K562 (cell line): ENCODE results near the gene HIPK1. TPM values are rescaled to one million over a fixed set of nuclear protein-coding genes. Genes with fewer than 3 reads are reported as not detected.

Experiments used
- ARNT ChIP-seq, 2 experiments: fragments of 450-650 bp; IDR thresholded peaks; 2 replicates each; pipeline ENCODE4 v1.6.1; 2016; ENCODE audit warnings: mild to moderate bottlenecking in 1 of 2
- BCOR ChIP-seq: fragments of 450-650 bp; IDR thresholded peaks from 2 replicates; pipeline ENCODE4 v1.6.1; 2016
- DIDO1 ChIP-seq: fragments of 450-650 bp; IDR thresholded peaks from 2 replicates; pipeline ENCODE4 v1.6.1; 2016; ENCODE audit warnings: low read depth, missing biosample characterization, missing genetic modification characterization
- FOXP1 ChIP-seq: sonication (generic); formaldehyde crosslinking; IDR thresholded peaks from 2 replicates; pipeline ENCODE4 v1.8.0; 2022; ENCODE audit warnings: mild to moderate bottlenecking, missing genetic modification reagents
- GATAD2A ChIP-seq: fragments of 450-650 bp; IDR thresholded peaks from 2 replicates; pipeline ENCODE4 v1.6.1; 2017
- HLTF ChIP-seq: fragments of 450-650 bp; IDR thresholded peaks from 2 replicates; pipeline ENCODE4 v1.6.1; 2016
- HMG20B ChIP-seq: fragments of 250-450 bp; sonication (Bioruptor Pico); IDR thresholded peaks from 2 replicates; pipeline ENCODE4 v1.5.0; 2021; ENCODE audit warnings: mild to moderate bottlenecking
- HNRNPL ChIP-seq: fragments of 200-400 bp; formaldehyde crosslinking; IDR thresholded peaks from 2 replicates; pipeline ENCODE4 v1.6.1; 2017; ENCODE audit warnings: low read depth, mild to moderate bottlenecking, low read length
- JUNB ChIP-seq: fragments of 450-650 bp; formaldehyde crosslinking; conservative IDR thresholded peaks from 2 replicates; pipeline ENCODE4 v1.4.0; 2020; ENCODE audit warnings: mild to moderate bottlenecking
- LCOR ChIP-seq: sonication (generic); formaldehyde crosslinking; IDR thresholded peaks from 2 replicates; pipeline ENCODE4 v1.8.0; 2022; ENCODE audit warnings: mild to moderate bottlenecking, missing genetic modification reagents
- NCOA6 ChIP-seq: fragments of 450-650 bp; IDR thresholded peaks from 2 replicates; pipeline ENCODE4 v1.6.1; 2017; ENCODE audit warnings: mild to moderate bottlenecking
- NR3C1 ChIP-seq: sonication (generic); formaldehyde crosslinking; IDR thresholded peaks from 2 replicates; pipeline ENCODE4 v1.8.1; 2022; ENCODE audit warnings: missing genetic modification reagents
- PHF21A ChIP-seq: fragments of 450-650 bp; IDR thresholded peaks from 2 replicates; pipeline ENCODE4 v1.6.1; 2017; ENCODE audit warnings: low read depth, borderline replicate concordance
- PHF8 ChIP-seq: fragments of 200-600 bp; sonication (generic); IDR thresholded peaks from 2 replicates; pipeline ENCODE4 v1.6.1; 2012; ENCODE audit warnings: mixed run types, mild to moderate bottlenecking, inconsistent platforms, low read length, moderate library complexity, borderline replicate concordance
- PML ChIP-seq: IDR thresholded peaks from 2 replicates; pipeline ENCODE4 v1.6.1; 2012; ENCODE audit warnings: low read length, inconsistent platforms
- RBBP5 ChIP-seq: fragments of 200-600 bp; sonication (generic); IDR thresholded peaks from 2 replicates; pipeline ENCODE4 v1.6.1; 2012; ENCODE audit warnings: borderline replicate concordance, mild to moderate bottlenecking, low read length, control low read depth, inconsistent platforms; ENCODE audit not compliant: insufficient read depth, poor library complexity, severe bottlenecking
- SAFB ChIP-seq: fragments of 200-400 bp; formaldehyde crosslinking; IDR thresholded peaks from 2 replicates; pipeline ENCODE4 v1.6.1; 2017; ENCODE audit warnings: low read depth, low read length, borderline replicate concordance
- SAP30 ChIP-seq: fragments of 200-600 bp; sonication (generic); IDR thresholded peaks from 2 replicates; pipeline ENCODE4 v1.6.1; 2012; ENCODE audit warnings: borderline replicate concordance, low read depth, mild to moderate bottlenecking, moderate library complexity, low read length, control low read depth, inconsistent platforms; ENCODE audit not compliant: insufficient read depth, poor library complexity, severe bottlenecking
- SPI1 ChIP-seq: IDR thresholded peaks from 2 replicates; pipeline ENCODE4 v1.6.1; 2011; ENCODE audit warnings: low read depth, low read length, control low read depth, borderline replicate concordance
- SRF ChIP-seq, 2 experiments: fragments of 250-450, 450-650 bp in 1 of 2; sonication (Bioruptor Pico) in 1 of 2; sonication (generic) in 1 of 2; formaldehyde crosslinking; IDR thresholded peaks; 2 replicates each; pipeline versions ENCODE4 v1.5.0 to v1.5.1; 2020 to 2022; ENCODE audit warnings: mild to moderate bottlenecking in 1 of 2, missing genetic modification reagents in 1 of 2
- ZNF512 ChIP-seq: IDR thresholded peaks from 2 replicates; pipeline ENCODE4 v1.6.1; 2016; ENCODE audit warnings: missing genetic modification characterization, missing compliant biosample characterization
- ZNF586 ChIP-seq: fragments of 450-650 bp; formaldehyde crosslinking; conservative IDR thresholded peaks from 2 replicates; pipeline ENCODE4 v1.4.0; 2020; ENCODE audit warnings: mild to moderate bottlenecking, moderate library complexity
- ZNF644 ChIP-seq: fragments of 200-800 bp; sonication (Bioruptor generic); IDR thresholded peaks from 2 replicates; pipeline ENCODE4 v1.6.1; 2016; ENCODE audit warnings: low read depth, missing genetic modification characterization, missing compliant biosample characterization
- polyA plus RNA-seq, 8 experiments: library from polyadenylated mRNA; depleted of rRNA in 4 of 8; stranded (reverse) in 5 of 8; unstranded in 3 of 8; fragments of >200 nt; fragmentation: Nextera tagmentation in 2 of 8; fragmentation: Illumina TruSeq in 1 of 8; extraction: Ambion mirVana in 2 of 8; extraction: Trizol in 1 of 8; gene quantifications; 2 replicates each; pipeline versions ENCODE4 v1.2.1 to v1.2.3, GENCODE V29; 2011 to 2014; ENCODE audit warnings: inconsistent platforms in 1 of 8, missing spikeins in 1 of 8
- total RNA-seq, 7 experiments: library from RNA; depleted of rRNA in 6 of 7; stranded (reverse); fragments of >200 nt in 6 of 7; fragmentation: Illumina TruSeq in 2 of 7; extraction: Trizol in 2 of 7; gene quantifications; 2 replicates each; pipeline versions ENCODE4 v1.2.1 to v1.2.3, GENCODE V29; 2011 to 2021; ENCODE audit warnings: low replicate concordance in 1 of 7
- TF ChIP-seq, protein P1 (sequence below): fragments of 450-650 bp; IDR thresholded peaks from 2 replicates; pipeline ENCODE4 v1.6.1; 2016; ENCODE audit warnings: borderline replicate concordance
- TF ChIP-seq, protein P2 (sequence below): fragments of 450-650 bp; IDR thresholded peaks from 2 replicates; pipeline ENCODE4 v1.6.1; 2016; ENCODE audit warnings: mild to moderate bottlenecking

The HIPK1 gene
- total and polyA plus RNA-seq, 9 of the 15 experiments (the other 6 are each of a cell fraction or from before 2014, with no cell fraction given) = 10.0 to 57.9 (median 29.6) TPM

GRCh38 chr1:113905435-113905861 lies 23.7 kb upstream of the HIPK1 start (continued):
- peak; percentile 79; the same call in 1 of the 2 replicates for TF ChIP-seq PHF8
- TF ChIP-seq JUNB (CRISPR knock-in tag) = no peak
- peak; percentile 86 for TF ChIP-seq SAP30
- no peak for TF ChIP-seq SRF (CRISPR knock-in tag; IDR thresholded peaks at IDR 0.05)
- no peak for TF ChIP-seq ZNF586 (CRISPR knock-in tag)
- no peak for TF ChIP-seq PHF21A
- no peak for TF ChIP-seq SPI1
- TF ChIP-seq ZNF512 (tag) = peak; percentile 98
- TF ChIP-seq HNRNPL = 0 out of 2 replicates have a peak, but pooled peaks have one; percentile 17
- peak; percentile 64 for TF ChIP-seq RBBP5
- TF ChIP-seq LCOR (CRISPR knock-in tag) = peak; percentile 79; the same call in 1 of the 2 replicates
- 0 out of 2 replicates have a peak, but pooled peaks have one; percentile 79 for TF ChIP-seq SAFB
- 0 out of 2 replicates have a peak, but pooled peaks have one; percentile 1 for TF ChIP-seq GATAD2A
- TF ChIP-seq, protein P1, sequence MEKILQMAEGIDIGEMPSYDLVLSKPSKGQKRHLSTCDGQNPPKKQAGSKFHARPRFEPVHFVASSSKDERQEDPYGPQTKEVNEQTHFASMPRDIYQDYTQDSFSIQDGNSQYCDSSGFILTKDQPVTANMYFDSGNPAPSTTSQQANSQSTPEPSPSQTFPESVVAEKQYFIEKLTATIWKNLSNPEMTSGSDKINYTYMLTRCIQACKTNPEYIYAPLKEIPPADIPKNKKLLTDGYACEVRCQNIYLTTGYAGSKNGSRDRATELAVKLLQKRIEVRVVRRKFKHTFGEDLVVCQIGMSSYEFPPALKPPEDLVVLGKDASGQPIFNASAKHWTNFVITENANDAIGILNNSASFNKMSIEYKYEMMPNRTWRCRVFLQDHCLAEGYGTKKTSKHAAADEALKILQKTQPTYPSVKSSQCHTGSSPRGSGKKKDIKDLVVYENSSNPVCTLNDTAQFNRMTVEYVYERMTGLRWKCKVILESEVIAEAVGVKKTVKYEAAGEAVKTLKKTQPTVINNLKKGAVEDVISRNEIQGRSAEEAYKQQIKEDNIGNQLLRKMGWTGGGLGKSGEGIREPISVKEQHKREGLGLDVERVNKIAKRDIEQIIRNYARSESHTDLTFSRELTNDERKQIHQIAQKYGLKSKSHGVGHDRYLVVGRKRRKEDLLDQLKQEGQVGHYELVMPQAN = peak; percentile 91
- TF ChIP-seq BCOR = 0 out of 2 replicates have a peak, but pooled peaks have one; percentile 1
- no peak for TF ChIP-seq ZNF644 (tag)
- 0 out of 4 replicates have a peak, but pooled peaks of 1 of the 2 experiments have one; percentile 1 for TF ChIP-seq ARNT (IDR thresholded peaks at IDR 0.05)
- TF ChIP-seq DIDO1 (tag) = peak; percentile 3; the same call in 1 of the 2 replicates
- no peak for TF ChIP-seq HMG20B (CRISPR knock-in tag)
- TF ChIP-seq NR3C1 (CRISPR knock-in tag) = no peak
- TF ChIP-seq FOXP1 (CRISPR knock-in tag) = no peak
- TF ChIP-seq, protein P2, sequence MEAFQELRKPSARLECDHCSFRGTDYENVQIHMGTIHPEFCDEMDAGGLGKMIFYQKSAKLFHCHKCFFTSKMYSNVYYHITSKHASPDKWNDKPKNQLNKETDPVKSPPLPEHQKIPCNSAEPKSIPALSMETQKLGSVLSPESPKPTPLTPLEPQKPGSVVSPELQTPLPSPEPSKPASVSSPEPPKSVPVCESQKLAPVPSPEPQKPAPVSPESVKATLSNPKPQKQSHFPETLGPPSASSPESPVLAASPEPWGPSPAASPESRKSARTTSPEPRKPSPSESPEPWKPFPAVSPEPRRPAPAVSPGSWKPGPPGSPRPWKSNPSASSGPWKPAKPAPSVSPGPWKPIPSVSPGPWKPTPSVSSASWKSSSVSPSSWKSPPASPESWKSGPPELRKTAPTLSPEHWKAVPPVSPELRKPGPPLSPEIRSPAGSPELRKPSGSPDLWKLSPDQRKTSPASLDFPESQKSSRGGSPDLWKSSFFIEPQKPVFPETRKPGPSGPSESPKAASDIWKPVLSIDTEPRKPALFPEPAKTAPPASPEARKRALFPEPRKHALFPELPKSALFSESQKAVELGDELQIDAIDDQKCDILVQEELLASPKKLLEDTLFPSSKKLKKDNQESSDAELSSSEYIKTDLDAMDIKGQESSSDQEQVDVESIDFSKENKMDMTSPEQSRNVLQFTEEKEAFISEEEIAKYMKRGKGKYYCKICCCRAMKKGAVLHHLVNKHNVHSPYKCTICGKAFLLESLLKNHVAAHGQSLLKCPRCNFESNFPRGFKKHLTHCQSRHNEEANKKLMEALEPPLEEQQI = peak; percentile 13; the same call in 1 of the 2 replicates
- 0 out of 2 replicates have a peak, but pooled peaks have one; percentile 13 for TF ChIP-seq PML
- no peak for TF ChIP-seq NCOA6
- 0 out of 2 replicates have a peak, but pooled peaks have one; percentile 8 for TF ChIP-seq HLTF
